ENCODE measurements around the gene MZF1. TPM values are rescaled to one million over a fixed set of nuclear protein-coding genes. Genes with fewer than 3 reads are reported as not detected.

Gene MZF1
- total RNA-seq (2022; extraction: Qiagen RNA extraction) = 10.8 to 15.2 TPM (median 13.2 TPM) in 5 replicates

DNA sequence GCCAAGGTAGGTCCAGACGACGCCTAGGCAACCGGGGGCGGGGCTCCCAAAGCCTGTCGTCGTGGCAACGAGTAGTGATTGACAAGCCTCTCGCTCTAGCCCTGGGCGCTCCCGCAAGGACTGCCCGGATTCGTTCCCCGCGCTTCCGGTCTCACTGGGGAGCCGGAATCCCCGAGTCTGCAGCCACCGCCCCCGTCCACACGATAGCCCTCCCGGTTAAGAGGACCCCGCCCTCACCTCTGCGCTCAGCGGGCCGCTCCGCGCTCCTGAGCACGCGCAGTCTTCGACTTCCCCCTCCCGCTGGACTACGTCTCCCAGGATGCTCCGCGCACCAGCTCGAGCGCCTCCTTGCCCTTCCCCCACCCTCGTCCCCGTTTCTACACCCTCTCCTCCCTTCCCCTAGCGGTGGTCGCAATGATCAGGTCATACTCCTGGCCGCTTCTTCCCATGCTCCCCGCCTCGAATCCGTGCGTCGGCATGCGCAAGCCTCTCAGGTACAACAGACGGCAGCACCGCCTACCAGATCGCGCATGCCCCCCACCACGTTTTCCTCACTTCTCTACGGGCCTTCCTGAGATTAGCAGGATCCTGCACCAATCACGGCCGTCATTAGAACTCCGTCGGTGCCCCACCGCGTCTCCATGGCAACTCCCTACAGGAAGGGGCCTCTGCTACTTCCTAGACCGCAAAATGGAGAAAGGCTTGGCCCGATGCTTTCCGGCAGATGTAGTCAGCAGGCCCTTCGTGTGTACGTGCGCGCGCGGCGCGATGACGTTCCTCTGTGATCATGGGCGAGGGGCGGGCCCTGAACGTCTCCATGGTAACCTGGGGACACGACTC is at the start of gene MZF1:
MZF1 (minus strand) TSS at position 518 of the 840 bp plus-strand sequence. CDS start 1,946 bp downstream, outside the sequence.

DNA sequence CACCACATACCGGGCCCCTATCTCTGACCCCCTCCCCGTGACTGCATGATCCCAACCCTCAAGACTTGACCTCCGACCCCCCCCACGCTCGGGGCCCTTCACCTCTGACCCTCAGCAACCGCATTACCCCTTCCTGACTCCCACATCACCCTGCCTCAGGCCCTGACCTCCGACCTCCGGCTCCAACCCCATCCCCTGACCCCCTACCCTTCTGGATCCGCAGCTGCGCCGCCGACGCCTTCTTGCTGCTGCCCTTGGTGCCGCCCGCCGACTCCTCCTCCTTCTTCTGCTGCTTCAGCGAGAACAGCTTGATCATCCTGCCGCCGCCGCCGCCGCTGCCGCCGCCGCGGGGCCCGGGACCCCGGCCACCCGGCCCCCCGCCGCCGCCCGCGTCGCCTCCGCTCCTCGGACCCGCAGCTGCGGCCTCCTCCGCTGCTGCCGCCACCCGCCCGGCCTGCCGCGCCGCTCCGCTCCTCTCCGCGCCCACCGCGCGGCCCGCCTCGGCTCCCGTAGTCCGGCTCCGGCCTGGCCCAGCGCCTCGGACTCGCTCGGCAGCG is 15.0 kb downstream of the MZF1 start, which contains the start of gene UBE2M:
UBE2M (minus strand) TSS at position 546 of the 557 bp plus-strand sequence; CDS start at position 316, 230 bp downstream.

DNA sequence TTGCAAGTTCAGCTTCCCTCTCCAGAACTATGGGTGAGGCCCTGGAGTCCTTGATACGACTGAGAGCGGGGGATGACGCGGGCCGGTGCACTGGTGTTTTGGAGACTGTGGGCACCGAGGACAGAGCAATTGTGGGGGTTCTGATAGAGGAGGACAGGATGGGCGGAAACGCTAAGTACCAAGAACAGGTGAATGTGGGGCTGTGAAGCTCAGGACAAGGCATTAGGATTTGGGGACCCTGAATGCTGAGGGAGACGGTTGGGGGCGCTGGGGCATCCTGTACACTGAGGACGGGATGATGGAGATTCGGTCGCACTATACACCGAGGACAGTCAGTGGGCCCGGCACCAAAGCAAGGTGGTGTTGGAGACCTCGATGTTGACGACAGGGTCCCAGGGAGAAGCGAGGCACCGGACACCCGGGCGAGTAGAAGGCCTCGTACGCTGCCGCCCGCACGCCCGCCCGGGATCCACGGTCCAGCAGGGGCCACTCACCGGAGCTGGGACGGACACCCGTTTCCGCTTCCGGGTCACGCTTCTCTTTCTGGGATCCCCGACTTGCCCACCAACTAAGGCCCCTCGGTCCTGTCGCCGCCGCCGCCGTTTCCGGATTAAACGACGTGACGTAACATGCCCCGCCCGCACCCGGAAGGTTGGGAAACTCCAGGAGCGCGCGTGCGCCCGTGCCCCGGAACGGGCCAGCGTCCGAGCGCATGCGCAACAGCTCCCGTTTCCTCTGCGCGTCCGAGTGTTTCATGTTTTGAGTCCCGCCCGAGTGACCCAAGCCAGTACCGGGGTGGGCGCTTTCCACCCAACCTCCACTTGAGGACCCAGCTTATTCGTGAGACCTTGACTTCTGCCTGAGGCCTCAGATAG is 18.4 kb downstream of the MZF1 start, which contains the start of gene CHMP2A:
CHMP2A (minus strand) TSS at position 612 of the 875 bp plus-strand sequence. CDS start 893 bp downstream, outside the sequence.

GRCh38 chr19:58543826-58544590 is 29.1 kb downstream of the MZF1 start, which contains the start of gene TRIM28:
TRIM28 (plus strand) TSS chr19:58544064; CDS start chr19:58544758, 694 bp downstream.

DNA sequence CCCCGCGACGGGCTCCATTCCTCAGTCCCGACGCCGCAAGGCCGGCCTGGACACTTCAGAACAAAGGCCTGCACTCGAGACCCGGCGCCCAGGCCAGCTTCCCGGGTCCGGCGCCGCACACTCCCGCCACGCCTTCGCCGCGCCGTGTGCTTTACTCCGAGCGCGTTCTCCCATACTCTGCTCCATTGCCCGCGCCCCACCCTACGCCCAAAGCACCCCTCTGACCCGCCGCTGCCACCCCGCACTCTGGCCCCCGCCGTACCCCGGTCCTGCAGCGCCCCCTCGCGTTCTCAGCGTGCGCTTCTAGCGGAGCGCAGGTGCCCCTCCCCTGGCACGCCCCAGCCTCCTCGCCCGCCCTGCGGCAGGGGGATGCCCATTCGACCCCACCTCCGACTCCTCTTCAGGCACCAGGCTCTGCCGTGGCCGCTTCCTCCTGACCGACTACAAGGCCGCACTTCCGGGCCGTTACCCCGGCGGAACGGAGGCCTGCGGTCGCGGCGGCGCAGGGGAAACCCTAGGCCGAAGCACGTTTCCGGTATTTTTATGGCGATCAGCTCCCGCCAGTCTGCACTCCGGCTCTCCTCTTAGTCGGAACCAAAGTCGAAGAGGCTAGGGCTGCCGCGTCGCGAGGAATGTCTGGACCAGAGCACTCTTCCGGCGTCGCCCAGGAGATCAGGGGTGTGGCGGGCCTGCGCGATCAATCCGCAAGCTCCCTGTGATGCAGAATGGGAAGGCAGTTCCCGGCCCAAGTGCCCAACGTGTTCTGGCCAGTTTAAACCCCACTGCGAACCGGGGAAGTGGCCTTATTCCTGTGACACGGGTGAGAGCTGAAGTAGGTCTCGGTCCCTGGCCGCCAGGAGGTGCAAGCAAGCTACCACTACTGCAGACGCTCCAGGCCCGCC is 53.5 kb downstream of the MZF1 start, which contains the start of gene ZBTB45:
ZBTB45 (minus strand) TSS at position 456 of the 902 bp plus-strand sequence. CDS start 2,137 bp downstream, outside the sequence.

Other genes with a start within 250 kb of the MZF1 start
- gene ZSCAN22, start 246.3 kb downstream of the MZF1 start, total RNA-seq (2022; extraction: Qiagen RNA extraction) = 2.2 to 3.0 TPM (median 2.5 TPM) in 5 replicates
- gene A1BG, start 219.8 kb downstream of the MZF1 start, total RNA-seq (2022; extraction: Qiagen RNA extraction) = 5.8 to 14.5 TPM (median 12.7 TPM) in 5 replicates
- gene ZNF497, start 210.6 kb downstream of the MZF1 start, total RNA-seq (2022; extraction: Qiagen RNA extraction) = 0.92 to 1.5 TPM (median 1.1 TPM) in 5 replicates
- 0.89 to 1.7 TPM (median 1.4 TPM) in 5 replicates for gene ZNF837, start 192.3 kb downstream of the MZF1 start, total RNA-seq (2022; extraction: Qiagen RNA extraction)
- gene RPS5, start 186.1 kb downstream of the MZF1 start, total RNA-seq (2022; extraction: Qiagen RNA extraction) = 2,190 to 2,596 TPM (median 2,481 TPM) in 5 replicates
- gene RNF225, start 177.7 kb downstream of the MZF1 start, total RNA-seq (2022; extraction: Qiagen RNA extraction) = 0.08 to 0.17 TPM in 2 of 5 replicates, not detected in the others
- 16.9 to 20.4 TPM (median 17.9 TPM) in 5 replicates for gene ZNF584, start 164.7 kb downstream of the MZF1 start, total RNA-seq (2022; extraction: Qiagen RNA extraction)
- gene ZNF132, start 133.2 kb downstream of the MZF1 start, total RNA-seq (2022; extraction: Qiagen RNA extraction) = 0.08 to 0.17 TPM (median 0.13 TPM) in 5 replicates
- 5.9 to 7.6 TPM (median 6.6 TPM) in 5 replicates for gene ZNF324B, start 121.7 kb downstream of the MZF1 start, total RNA-seq (2022; extraction: Qiagen RNA extraction)
- gene ZNF324, start 106.3 kb downstream of the MZF1 start, total RNA-seq (2022; extraction: Qiagen RNA extraction) = 9.1 to 11.7 TPM (median 9.8 TPM) in 5 replicates
- 11.4 to 13.4 TPM (median 13.0 TPM) in 5 replicates for gene ZNF446, start 97.0 kb downstream of the MZF1 start, total RNA-seq (2022; extraction: Qiagen RNA extraction)
- gene SLC27A5, start 61.3 kb downstream of the MZF1 start, total RNA-seq (2022; extraction: Qiagen RNA extraction) = 20.6 to 35.2 TPM (median 29.0 TPM) in 5 replicates
- gene ZBTB45, start 53.5 kb downstream of the MZF1 start, total RNA-seq (2022; extraction: Qiagen RNA extraction) = 14.9 to 20.7 TPM (median 19.4 TPM) in 5 replicates
- gene TRIM28, start 29.3 kb downstream of the MZF1 start, total RNA-seq (2022; extraction: Qiagen RNA extraction) = 646 to 765 TPM (median 655 TPM) in 5 replicates
- gene CHMP2A, start 18.2 kb downstream of the MZF1 start, total RNA-seq (2022; extraction: Qiagen RNA extraction) = 180 to 216 TPM (median 198 TPM) in 5 replicates
- gene UBE2M, start 14.7 kb downstream of the MZF1 start, total RNA-seq (2022; extraction: Qiagen RNA extraction) = 114 to 144 TPM (median 135 TPM) in 5 replicates